HG03095 (cell line): ENCODE data around the gene RAMP1.
"Not testable (repeated sequence)": the region's sequence is repeated elsewhere in the genome, so short reads cannot be mapped to it uniquely, and the experiment has no call there.

Source experiments
- ATAC-seq: cut with Tn5 transposase; IDR thresholded peaks from one replicate; pipeline ENCODE4 v1.9.1; 2021; ENCODE audit warnings: moderate library complexity; ENCODE audit not compliant: unreplicated experiment

The RAMP1 gene

DNA sequence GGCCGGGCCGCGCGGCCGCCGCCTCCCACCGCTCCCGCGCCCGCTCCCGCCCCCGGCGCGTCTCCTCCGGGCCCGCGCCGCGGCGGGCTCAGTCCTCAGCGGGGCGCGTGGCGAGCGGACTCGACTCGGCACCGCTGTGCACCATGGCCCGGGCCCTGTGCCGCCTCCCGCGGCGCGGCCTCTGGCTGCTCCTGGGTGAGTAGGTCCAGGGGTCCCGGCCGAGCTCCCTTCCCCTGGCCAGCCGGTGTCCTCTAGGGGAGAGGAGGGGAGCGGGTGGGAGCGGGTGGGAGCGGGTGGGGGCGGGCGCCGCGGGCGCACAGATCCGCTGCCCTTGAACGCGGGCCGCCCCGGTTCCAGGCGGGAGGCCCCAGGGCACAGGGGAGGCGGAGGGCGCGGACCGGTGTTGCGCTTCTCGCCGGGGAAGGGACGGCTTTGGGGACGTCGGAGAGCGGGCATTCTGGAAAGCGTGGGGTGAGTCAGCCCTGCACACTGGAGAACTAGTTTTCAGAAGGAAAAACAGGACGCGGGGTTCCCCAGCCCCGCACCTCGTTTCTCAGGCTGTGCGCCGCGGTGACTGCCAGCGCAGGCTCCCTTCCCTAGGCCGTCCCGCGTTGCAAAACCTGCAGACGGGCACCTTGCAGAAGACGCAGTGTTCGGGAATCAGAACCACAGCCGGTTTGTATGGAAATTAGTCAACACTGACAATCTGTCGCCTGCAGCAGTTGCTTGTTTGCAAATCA, at the start of gene RAMP1:
RAMP1 (plus strand) TSS at position 91 of the 740 bp plus-strand sequence; CDS start at position 144, 53 bp downstream.
- no peak for ATAC-seq

GRCh38 chr2:237815637-237816036, 43.8 kb upstream of the RAMP1 start:
- no peak for ATAC-seq

GRCh38 chr2:237816531-237816930, 42.9 kb upstream of the RAMP1 start:
- ATAC-seq = no peak

GRCh38 chr2:237818066-237818473, 41.4 kb upstream of the RAMP1 start:
- ATAC-seq = no peak

DNA sequence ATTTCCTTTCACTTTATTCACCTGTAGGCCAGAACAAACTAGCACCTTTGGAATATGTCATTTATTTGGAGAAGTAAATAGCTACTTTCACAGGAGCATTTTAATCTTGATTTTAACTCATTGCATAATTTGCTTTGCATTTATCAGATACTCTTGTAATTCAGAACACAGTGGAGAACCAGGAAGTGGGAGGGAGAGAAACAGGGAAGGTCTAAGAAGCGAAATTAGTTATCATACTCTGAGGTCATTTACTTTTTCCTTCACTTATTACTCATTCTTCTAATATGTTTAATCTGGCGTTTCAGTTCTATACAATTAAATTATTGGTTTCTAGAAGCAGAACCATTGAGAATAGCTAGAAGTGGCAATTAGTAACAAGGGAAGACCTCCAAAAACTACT, 40.2 kb upstream of the RAMP1 start:
- ATAC-seq = no peak

DNA sequence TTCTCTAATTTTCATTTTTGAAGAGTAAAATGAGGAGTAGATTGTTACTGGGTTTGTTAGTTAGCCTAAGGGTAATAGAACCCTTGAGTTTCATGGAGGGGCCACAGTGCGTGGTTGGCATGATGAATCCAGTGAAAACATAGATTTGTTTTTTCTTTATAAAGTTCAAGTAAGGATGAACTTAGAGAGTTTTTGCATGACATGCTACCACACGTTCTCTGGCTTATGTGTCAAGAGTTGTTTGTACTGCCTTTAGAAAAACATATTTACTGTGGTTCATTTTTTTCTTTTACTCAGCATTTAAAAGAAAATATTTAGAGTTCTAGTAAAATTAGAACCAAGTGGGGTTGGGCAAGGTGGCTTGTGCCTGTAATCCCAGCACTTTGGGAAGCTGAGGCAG, 39.0 kb upstream of the RAMP1 start:
- ATAC-seq = no peak

GRCh38 chr2:237823544-237823943, 35.9 kb upstream of the RAMP1 start:
- no peak for ATAC-seq

GRCh38 chr2:237824085-237824484, 35.3 kb upstream of the RAMP1 start:
- no peak for ATAC-seq

GRCh38 chr2:237827421-237827987, 31.9 kb upstream of the RAMP1 start:
- ATAC-seq = no peak

DNA sequence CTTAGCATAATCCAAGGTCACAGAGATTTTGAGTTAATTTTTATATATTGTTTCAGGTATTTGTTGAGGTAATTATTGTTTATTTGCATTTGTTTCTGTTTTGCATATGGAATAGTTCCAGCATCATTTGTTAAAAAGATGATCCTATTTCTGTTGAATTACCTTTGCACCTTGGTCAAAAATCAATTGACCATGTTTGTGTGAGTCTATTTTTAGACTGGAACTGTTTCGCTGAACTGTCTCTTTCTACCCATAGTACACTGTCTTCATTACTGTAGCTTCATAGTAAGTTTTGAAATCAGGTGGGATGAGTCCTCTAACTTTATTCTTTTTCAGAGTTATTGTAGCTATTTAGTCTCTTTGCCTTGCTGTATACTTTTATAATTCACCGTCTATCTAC, 28.9 kb upstream of the RAMP1 start:
- ATAC-seq = no peak

DNA sequence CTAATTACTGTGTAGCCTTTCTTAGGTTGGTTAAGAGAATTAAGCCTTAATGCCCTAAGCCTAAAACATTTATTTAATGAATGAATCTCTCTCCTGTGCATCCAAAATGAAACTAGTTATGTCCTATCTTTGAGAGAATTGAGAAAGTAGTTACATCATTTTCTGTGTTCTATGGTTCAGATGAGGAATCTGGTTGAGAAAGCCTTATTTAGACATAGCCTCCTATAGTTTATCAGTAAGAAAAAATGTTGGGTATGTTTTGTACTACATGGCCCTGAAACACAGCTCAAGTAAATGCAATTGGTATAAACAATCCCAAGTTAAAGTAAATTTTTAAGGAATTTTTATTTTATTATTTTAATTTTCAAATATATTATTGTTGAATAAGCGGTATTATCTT, 25.9 kb upstream of the RAMP1 start:
- no peak for ATAC-seq

DNA sequence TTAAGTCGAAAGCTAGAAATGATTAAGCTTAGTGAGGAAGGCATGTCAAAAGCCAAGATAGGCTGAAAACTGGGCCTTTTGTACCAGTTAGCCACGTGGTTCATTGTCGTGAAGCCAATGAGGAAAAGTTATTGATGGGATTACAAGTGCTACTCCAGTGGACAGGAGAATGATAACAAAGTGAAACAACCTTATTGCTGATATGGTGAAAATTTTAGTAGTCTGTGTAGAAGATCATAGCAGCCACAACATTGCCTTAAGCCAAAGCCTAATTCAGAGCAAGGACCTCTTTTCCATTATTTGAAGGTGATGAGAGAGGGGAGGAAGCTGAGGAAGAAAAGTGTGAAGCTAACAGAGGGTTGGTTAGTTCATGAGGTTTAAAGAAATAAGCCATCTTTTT, 24.1 kb upstream of the RAMP1 start:
- ATAC-seq = no peak

GRCh38 chr2:237841051-237841450, 18.4 kb upstream of the RAMP1 start:
- no peak for ATAC-seq

GRCh38 chr2:237848940-237849339, 10.5 kb upstream of the RAMP1 start:
- not testable (repeated sequence) for ATAC-seq

GRCh38 chr2:237854295-237854694, 5.1 kb upstream of the RAMP1 start:
- ATAC-seq = no peak

DNA sequence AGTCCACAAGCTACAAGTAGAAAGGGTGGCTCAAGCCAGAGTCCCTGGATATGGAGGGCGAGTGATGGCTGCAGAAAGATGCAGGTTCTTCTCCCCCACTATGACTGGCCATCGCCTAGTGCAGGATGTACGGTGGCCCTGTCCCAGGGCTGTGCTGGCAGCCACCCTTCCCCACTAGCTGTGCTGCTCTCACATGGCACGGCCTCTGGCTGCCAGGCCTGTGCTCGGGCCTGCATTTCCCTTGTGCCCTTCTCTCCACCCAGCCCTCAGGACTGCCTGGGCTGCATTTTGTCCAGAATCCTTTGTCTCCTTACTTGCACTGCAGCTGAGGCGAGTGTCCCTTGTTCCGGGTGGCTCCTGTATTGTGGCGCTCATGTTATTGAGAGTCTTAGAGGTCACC, 1.6 kb upstream of the RAMP1 start:
- ATAC-seq = no peak

- no peak for ATAC-seq
Measured at GRCh38 chr2:237858294-237859081, 935 bp upstream of the RAMP1 start.

- no peak for ATAC-seq
Measured at GRCh38 chr2:237859082-237859433, 365 bp upstream of the RAMP1 start.

DNA sequence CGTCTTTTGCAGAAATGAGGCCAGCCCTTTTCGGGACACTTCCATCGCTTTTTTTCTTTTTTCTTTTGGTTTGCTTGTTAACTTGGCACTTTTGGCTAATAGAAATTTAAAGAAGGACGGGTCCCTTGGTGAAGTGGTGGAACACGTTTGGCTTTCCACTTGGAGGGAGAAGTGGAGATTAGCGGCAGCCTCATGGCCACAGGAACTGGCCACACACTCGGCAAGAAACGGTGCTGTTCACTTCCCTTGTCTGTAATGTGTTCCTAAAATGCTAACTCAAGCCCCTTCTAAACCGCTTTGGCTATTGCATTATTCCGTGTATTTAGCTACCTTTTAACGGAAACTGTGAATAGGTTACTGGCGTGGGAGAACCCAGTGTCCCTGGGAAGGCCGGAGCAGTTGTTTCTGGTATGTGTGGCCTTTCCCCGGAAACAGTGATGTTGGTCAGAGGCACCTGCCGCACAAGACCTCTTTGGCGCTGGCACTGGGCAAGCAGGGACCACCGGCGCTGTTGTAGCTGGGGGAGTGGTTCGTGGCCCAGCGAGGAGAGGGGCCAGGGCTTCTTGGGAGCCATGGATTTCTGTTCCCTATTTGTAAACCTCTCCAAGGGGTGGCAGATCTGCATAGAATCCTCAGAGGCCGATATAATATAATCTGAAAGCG, 981 bp downstream of the RAMP1 start:
- no peak for ATAC-seq

- no peak for ATAC-seq
Measured at GRCh38 chr2:237861875-237862527, 2.6 kb downstream of the RAMP1 start.

DNA sequence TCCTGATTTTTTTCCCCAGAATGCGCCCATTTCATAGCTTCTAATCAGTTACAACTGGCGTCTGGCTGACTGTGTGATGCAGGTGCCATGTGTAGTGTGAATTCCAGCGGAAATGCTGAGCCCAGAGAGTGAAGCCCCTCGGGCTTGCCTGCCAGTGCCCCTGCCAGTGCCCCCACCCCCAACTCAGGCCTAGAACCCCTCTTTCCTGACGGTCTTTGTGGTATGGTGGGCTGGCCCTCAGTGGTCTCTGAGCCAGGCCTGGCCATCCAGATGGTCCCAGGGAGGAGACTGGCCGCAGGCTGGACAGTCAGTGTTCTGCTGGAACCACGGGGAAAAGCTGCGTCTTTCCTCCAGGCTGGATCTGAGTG, 3.1 kb downstream of the RAMP1 start:
- ATAC-seq = no peak
